GM18861 (cell line): ENCODE data around the gene LCN9.

Experiments used
- ATAC-seq: cut with Tn5 transposase; IDR thresholded peaks from one replicate; pipeline ENCODE4 v1.9.1; 2021; ENCODE audit not compliant: unreplicated experiment

Gene LCN9

DNA sequence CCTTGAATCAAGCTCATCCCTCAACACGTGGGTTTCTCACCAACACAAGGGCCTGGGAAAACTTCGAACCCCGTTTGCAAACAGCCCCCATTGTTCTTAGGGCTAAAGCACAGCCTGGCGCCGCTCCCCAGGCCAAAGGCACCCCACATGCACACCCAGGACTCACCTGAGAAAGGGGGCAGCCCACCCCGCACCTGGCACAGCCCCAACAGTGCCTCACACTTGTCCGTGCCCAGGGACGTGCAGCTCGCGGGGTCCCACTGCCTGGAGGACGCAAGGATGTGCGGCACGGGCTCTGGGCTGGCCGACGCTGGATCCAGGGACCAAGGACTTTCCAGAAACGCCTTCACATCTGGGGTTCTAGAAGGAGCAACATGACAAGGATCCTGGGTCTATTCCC lies 33.3 kb downstream of the LCN9 start:
- no peak for ATAC-seq

DNA sequence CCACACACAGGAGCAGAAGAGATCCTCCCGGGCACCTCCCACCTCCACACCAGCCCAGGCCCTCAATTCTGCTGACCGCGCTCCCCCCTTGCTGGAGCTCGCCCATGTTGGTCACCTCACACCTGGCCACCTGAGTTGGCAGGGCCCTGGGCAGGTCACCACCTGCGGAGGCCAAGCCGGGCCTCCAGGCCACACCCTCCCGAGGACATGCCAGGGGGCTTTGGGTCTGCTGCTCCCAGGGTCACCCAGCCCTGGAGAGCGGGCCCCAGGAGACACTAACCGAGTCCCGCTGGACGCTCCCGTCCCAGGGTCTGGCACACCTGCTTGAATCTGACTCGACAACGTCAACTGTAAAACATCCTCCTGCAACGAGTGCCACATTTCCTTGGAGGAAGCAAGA lies 34.1 kb downstream of the LCN9 start:
- no peak for ATAC-seq

DNA sequence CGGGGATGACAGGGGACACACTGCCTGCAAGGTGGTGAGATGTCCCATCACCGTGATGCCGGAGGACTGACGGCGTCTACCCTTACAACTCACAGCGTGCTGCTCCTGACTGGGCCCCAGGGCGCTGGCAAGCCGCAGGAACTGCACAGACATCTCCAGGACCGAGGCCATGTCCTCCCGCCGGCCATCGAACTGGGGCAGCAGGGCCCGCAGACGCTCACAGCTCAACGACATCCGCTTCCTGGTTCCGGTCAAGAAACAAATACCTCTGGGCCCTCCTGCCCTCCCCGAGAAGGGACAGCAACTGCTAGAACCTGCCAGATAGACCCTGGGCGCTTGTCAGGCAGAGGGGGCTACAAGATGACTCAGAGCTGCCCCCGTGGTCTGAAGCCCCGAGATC lies 35.1 kb downstream of the LCN9 start:
- no peak for ATAC-seq

DNA sequence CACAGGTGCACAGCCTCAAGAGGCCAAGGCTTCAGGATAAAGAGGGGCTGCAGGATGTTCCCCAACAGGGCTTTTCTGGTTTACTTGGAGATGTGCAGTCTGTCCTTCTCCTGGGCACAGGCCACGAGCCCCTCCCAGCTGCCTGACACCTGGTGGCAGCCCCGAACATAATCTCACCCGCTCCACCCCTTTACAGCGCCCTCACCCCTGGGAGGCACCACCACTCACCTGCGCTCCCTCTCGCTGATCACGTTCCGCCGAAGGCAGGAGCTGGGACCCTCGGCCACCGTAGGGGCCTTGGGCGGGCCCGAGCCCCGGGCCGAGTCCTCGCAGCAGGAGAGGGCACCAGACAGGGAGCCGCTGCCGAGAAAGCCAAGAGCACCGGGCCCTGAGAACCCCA lies 35.7 kb downstream of the LCN9 start:
- no peak for ATAC-seq

DNA sequence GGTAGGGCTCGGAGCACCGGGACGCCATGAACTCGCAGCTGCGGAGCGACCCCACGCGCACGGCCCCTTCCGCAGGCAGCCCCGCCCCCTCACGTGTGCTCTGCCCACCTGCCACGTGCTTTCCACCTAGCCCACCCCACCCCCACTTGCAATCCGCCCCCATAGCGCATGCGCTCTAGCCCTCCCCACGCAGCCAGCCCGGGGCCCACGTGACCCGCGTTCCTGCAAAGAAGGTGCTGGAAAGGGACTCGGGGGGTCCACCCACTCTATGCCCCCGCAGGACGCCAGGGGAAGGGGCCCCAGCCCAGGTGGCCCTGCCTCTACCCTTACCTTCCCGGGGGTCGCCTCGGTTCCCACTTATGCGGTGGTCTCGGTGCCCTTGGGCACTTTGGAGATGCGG lies 36.3 kb downstream of the LCN9 start, which contains the start of gene SOHLH1:
Gene SOHLH1 (minus strand): TSS at position 42 of the 400 bp plus-strand sequence. CDS start 14 bp downstream, at position 28.
- ATAC-seq = no peak

DNA sequence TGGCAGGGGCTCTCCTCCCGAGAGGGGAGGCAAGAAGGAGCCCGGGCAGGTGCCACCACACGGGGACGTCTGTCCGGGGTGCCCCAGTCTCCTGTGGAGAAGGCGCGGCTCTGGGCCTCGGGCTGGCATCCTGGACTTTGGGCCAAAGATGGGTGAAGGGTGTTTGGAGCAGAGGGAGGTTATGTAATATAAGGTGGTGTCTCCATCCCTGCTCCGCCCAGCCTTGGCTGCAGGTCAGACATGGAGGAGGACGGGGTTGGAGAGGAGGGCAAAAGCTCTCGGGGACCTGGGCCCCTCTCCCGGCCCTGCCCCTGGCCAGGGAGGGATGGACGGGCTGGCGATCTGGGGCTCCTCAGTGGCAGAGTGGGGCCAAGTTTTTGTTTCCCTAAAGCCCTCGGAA lies 37.4 kb downstream of the LCN9 start:
- ATAC-seq = no peak

DNA sequence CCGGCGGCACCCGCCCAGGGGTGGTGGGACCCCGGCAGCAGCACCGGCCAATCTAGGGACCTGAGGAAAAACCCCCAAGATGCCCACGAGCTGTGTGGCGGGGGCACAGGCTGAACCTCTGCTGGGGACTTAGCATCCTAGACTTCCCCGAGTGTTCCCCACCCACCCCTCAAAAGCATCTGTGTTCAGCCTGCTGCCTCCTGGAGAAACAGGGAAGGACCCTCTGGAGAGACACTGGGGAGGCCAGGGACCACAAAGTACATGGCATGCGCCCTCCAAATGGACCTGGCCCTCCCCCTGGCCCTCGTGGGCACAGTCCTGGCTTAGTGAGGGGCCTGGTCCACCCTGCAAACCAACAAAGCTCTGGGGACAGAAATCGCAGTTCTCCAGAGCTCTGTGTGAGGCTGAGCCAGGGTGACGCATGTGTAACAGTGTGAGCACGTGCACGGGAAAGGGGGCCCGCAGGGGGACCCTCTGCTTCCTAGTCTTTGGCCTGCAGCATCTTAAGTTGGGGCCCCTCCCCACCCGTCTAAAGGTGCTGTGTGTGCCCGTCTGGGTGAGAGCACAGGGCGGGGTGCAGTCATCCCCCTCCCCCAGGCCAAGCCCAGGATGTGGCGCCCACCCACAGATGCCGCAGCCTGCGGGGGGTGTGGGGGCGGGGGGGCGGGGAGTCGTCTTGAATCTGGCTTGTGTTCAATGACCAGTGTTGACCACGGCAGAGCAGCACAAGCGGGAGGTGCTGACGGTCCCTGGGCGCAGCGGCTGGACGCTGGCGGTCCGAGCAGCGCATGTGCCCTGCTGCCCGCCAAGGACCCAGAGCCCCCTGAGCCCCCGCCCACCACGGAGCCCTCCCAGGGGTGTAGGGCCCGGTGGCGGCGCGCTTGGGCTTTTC lies 38.2 kb downstream of the LCN9 start:
- ATAC-seq = no peak

DNA sequence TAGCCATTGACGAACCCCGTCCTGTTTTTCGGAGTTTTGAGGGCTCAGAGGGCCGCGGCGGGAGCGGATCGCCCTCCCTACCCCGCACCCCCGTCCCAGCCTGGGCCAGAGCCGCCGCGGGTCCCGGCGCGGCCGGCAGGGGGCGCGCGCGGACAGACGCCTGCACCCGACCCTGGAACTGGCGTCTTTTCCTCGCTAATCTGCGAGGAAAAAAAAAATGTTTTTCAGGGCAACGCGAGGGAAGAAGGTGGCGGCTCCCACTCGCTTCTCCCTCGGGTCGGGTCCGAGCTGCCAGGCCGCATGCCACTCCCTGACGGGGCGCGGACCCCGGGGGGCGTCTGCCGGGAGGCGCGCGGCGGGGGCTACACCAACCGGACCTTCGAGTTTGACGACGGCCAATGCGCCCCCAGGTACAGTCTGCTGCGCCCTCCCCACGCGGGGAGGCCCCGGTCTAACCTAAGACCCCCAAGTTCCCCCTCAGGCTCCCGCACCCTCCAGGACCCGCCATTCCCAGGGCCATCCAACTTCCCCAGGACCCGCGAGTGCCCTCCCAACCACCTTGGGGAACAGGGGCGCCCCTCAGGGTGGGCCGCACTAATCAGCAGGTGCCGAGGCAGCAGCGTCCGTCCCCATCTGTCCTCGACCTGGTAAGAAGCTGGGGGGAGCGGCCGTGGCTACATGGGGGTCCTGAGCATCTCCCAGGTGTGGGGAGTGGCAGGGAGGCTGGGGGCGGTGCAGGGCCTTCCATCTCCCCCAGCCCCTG lies 39.0 kb downstream of the LCN9 start, which contains the start of gene KCNT1:
Gene KCNT1 (plus strand): TSS at position 227 of the 763 bp plus-strand sequence. CDS start 74 bp downstream, at position 301.
- ATAC-seq = no peak

DNA sequence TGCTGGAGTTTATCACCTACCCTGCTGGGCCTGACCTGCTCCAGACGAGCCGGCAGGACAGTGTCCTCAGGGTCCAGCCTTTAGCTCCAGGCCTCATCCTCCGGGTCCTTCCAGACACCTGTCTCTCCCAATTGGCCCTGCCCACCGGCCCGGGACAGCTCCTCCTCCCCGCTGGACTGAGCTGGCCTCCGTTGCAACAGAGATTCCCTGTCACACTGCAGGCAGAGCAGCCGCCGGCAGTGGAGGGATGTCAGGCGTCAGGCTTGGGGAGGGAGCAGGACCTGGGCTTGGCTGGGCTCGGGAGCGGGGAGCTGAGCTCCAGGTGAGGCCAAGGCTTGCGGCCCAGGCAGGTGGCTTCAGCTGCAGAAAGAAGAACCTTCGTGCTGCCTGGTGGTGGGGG lies 40.6 kb downstream of the LCN9 start:
- no peak for ATAC-seq

DNA sequence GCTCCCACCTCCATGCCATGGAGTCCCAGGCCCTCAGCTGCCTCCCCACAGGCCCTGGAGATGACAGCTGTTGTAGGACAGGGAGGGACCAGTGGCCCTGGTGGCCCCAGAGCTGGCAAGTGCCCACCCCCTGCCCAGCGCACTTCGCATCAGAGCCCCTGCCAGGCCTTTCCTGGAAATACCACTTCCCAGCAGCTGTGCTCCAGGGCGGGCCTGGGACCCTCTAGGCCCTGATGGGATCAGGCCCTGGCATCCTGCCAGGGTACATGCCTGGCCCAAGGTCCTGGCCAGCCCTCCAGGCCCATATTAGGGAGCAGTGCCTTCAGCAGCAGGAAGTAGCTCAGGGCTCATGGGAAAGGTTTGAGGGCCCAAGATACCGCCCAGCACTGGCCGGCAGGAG lies 41.4 kb downstream of the LCN9 start:
- no peak for ATAC-seq

DNA sequence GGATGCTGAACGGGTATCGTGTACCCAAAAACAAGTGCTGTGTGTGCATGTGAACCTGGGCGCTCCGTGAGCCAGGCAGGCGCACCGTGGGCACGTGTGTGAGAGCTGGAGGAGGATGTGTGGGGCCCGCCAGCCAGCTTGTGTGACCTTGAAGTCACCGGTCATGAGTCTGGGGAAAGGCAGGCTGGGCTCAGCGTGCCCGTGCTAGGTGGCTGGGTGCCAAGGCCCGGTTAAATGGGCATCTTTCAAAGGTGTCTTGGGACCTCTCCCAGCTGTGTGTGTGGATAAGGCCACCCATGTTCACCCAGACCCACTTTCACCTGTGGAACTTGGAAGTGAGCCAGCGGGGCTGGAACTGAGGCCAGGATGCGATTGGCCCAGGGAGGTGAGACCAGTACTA lies 42.3 kb downstream of the LCN9 start:
- no peak for ATAC-seq

DNA sequence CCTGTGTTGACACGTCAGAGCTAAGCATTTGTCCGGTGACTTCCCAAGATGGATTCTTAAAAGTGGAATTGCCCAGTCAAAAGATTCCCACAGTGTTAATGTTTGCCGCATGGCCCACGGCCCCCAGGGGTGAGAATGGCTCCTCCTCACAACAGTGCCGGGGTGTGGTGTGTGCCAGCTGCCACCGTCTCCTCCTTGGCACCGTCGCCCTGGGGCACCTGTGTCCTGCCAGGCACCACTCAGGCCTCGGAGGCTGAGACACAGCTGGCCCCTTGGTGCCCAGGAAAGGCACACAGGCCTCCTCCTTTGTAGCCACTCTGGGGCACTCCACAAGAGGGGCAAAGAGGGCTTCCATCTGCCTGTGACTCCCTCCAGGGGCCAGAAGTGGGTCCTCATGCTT lies 43.2 kb downstream of the LCN9 start:
- ATAC-seq = no peak

DNA sequence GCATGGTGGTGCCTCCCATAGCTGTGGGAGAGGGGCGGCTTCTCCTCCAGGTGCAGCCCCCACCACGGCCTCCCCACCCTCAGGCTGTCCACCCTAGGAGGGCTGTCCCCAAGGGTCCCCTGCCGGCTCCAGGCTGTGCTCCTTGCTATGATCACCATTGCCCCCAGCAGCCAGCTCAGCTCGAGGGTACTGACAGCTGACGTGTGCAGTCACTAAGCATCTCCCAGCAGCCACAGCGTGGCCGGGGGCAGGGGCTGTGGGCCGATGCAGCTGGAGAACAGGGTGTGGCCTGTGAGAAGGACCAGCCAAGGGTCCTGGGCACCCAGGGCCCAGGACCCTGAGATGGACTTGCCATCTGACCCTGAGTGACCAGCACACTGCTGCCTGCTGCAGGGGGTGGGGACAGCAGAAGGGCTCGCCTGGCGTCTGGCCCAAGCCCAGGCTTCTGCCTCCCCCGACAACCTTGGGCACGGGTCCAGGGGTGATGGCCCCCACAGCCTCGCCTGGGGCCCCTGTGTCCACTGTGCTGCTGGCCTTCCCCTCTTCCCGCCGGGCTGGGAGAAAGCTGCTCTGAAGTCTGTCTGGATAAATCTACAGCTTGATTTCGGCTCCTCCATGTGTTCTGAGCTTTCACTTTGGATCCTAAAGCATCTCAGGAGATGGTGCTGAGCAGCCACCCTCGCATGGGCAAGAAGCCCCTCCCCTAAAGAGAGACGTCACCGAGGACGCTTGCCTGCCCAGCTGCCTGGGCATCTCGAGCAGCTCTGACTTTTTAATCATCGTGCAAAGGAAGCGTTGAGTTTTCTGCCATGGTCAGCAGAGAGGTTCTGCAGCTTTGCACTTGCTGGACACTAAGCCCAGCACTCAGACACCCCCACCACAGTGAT lies 44.4 kb downstream of the LCN9 start:
- no peak for ATAC-seq

DNA sequence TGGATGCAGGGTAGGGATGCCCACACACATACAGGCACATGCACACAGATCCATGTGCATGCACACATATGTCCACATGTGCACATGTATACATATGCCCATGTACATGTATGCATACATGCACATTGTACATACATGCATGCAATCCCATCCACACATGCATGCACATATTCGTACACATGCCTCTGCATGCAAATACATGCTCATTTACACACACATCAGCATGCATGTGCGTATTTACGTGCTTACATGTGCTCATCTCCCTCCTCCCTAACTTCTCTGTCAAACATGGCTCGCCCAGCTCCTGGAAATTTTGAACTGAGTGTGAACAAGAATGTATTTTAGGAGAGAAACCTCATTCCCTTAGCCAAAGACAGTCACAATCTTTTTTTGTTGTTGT lies 45.1 kb downstream of the LCN9 start:
- no peak for ATAC-seq

DNA sequence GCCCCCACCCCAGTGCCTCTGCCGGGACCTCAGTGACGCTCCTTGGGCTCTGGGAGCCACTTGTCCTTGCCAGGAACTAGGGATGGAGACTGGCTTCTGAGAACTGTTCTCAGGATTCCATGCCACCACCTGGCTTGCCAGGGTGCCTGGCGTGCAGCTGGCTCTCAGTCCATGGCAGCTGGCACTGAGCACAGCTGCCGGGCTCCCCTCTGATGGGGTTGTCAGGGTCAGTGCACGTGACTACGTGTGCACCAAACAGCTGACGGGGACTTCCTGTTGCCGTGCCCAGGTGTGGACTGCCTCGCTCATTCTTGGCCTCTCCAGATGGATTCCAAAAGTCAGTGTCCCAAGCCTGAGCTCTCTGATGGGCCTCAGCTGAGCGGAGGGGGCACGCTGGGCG lies 48.3 kb downstream of the LCN9 start:
- ATAC-seq = no peak

DNA sequence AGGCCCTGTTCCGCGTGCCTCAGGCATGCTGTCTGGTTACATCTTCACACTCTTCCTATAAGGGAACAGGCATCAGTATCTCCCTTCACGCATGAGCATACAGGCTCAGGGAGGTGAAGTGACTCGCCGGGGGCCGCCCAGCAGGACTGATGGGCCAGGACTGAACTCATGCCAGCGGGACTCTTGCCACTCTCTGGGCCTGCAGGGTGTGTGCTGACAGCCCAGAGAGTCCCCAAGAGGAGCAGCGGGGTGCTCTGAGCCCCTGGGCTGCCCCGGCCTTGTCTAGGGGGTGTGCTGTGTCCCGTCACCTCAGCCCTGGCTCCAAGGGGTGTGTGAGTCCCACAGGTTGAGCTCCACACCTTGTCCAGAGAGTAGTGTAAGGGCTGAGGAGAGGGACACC lies 48.8 kb downstream of the LCN9 start:
- no peak for ATAC-seq

DNA sequence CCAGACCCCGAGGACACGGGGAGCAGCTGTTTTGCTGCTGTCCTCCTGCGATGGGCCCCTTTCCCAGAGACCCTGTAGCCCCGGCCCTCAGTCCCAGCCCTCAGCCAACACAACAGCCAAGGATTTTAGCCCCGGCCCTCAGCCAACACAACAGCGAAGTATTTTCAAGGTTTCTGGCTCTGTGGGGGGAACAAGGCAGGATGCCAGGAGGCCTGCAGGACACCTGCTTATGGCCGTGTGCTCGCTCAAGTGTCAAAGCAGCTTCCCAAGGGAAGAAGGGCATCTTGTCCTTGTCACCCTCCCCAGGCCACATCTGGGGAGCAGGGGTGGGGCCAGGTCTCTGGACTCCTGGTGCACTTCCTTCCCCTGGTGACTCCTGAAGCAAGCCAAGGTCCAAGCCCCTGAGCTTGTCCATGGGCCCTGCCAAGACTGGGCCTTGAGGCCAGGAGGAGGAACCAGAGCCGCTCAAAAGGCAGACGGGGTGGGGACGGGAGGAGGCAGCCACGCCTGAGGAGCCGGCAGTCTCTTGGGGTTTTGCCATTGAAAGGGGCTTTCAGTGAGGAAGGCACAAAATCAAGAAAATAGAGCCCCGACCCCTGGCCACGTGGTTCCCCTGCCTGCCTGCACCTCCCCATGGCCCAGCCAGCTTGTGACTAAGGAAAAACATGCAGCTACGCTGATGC lies 49.6 kb downstream of the LCN9 start:
- no peak for ATAC-seq

DNA sequence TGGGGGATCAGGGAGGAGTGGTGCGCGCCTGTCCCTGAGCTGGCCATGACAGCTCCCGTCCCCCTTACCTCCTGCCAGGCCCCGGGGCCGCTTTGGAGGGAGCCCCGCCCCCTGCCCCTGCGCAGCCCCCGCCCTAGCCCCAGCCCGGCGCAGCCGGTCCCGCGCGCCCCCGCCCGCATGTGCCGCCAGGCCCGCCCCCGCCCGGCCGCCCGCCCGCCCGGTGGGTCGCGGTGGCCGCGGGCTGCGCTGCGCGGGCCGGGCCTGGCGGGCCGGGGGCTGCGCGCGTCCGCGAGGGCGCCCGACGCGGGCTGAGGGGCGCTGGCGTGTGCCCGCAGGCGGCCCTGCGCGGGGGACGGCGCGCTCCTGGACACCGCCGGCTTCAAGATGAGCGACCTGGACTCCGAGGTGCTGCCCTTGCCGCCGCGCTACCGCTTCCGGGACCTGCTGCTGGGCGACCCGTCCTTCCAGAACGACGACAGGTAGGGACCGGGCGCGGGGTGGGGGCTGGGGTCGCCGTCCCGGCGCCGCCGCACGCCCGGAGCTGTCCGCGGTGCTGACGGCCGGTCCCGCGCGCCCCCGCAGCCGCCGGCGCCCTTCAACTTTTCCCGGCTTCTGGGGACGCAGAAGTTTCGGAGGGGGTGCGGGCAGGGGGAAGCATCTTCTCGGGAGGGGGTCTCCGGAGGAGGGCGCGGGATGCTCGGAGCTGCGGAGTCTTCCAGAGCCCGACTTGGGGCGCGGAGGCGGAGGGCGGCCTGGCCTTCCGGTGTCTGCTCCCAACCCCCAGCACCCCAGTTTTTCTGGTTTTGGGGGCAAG lies 51.3 kb downstream of the LCN9 start:
- no peak for ATAC-seq

DNA sequence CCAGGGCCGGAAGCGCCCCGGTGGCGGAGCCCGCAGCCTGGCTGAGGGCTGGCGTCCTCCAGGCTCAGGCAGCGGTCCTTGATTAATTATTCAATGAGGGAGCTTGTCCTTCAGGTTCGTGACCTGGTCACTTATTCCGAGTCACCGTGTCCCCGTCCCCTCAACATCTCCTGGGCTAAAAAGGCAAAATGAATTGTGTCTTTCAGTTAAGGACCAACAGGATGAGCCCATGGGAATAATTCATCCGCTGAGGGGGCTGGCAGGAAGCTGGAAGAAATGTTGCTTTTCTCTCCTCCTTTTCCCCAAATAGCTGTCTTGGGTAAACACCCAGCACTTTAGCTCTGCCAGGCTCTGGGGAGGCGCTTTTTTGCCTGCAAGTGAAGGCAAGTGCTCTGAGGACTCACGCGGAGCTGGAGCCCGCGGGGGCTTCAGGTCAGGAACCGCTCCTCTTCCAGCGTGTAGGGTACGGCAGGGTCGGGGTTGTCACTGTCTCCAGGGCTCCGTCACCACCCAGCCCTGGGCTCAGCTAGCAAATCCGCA lies 52.0 kb downstream of the LCN9 start:
- no peak for ATAC-seq
